H1 (cell line): Measurements from ENCODE around the gene EPS8L1. TPM values are rescaled to one million over a fixed set of nuclear protein-coding genes. Genes with fewer than 3 reads are reported as not detected.

Experiments
- CTCF ChIA-PET: fragments of 300-600 bp; sonication (Branson Sonifier 250); formaldehyde crosslinking; loops from one replicate; lab custom pipeline; 2021; ENCODE audit not compliant: partially characterized antibody; lab: Charles Lee
- POLR2A ChIA-PET: fragments of 300-600 bp; sonication (Branson Sonifier 250); formaldehyde crosslinking; loops from one replicate; lab custom pipeline; 2021; ENCODE audit warnings: inconsistent platforms; ENCODE audit not compliant: partially characterized antibody; lab: Charles Lee
- DNase-seq, 2 experiments: peaks; one replicate each; pipeline versions ENCODE4 v3.0.0 to v3.0.0-alpha.2; 2010 to 2022; ENCODE audit warnings: low spot score in 2 of 2, low read depth in 1 of 2, mixed read lengths in 1 of 2
- FAIRE-seq: peaks from 2 replicates; lab custom pipeline; 2011; peaks lifted over from hg19 to GRCh38; lab: Jason Lieb, UNC
- H2AFZ ChIP-seq: 2 replicates; pipeline ENCODE4 v1.8.1; 2012; ENCODE audit warnings: low read length, inconsistent platforms
- H2AK5ac ChIP-seq: 2 replicates; pipeline ENCODE4 v1.6.1; 2013; ENCODE audit warnings: low read depth, low read length
- H2BK120ac ChIP-seq: replicated peaks from 2 replicates; pipeline ENCODE3; 2013; ENCODE audit warnings: low read depth, low read length, inconsistent platforms
- H2BK12ac ChIP-seq: 2 replicates; pipeline ENCODE4 v1.6.1; 2013; ENCODE audit warnings: low read depth, low read length
- H2BK15ac ChIP-seq: 2 replicates; pipeline ENCODE4 v1.6.1; 2013; ENCODE audit warnings: low read length
- H2BK20ac ChIP-seq: 2 replicates; pipeline ENCODE4 v1.6.1; 2013; ENCODE audit warnings: low read length
- H2BK5ac ChIP-seq: 2 replicates; pipeline ENCODE4 v1.6.1; 2013; ENCODE audit warnings: low read depth, low read length
- H3K14ac ChIP-seq: 2 replicates; pipeline ENCODE4 v1.6.1; 2013; ENCODE audit warnings: inconsistent platforms; ENCODE audit not compliant: insufficient read length
- H3K18ac ChIP-seq: 2 replicates; pipeline ENCODE4 v1.6.1; 2013; ENCODE audit warnings: low read length; ENCODE audit errors: extremely low read depth
- H3K23ac ChIP-seq: 2 replicates; pipeline ENCODE4 v1.6.1; 2013; ENCODE audit warnings: inconsistent platforms; ENCODE audit not compliant: insufficient read length
- H3K23me2 ChIP-seq: 2 replicates; pipeline ENCODE4 v1.6.1; 2013; ENCODE audit warnings: low read depth, low read length
- H3K27ac ChIP-seq: 2 replicates; pipeline ENCODE4 v1.6.1; 2011; ENCODE audit warnings: low read depth, low read length, inconsistent platforms
- H3K27me3 ChIP-seq, 4 experiments: replicated peaks in 1 of 4; 1 replicate in 1 of 4; 2 replicates in 3 of 4; pipeline versions ENCODE4 v1.6.1 to v1.8.1; 2011 to 2013; ENCODE audit warnings: low read length in 3 of 4, mild to moderate bottlenecking in 3 of 4, inconsistent platforms in 2 of 4, mixed read lengths in 2 of 4, moderate library complexity in 1 of 4; ENCODE audit not compliant: control insufficient read depth in 3 of 4, insufficient read depth in 3 of 4; ENCODE audit errors: extremely low read depth in 1 of 4
- H3K36me3 ChIP-seq, 4 experiments: 2 replicates each; pipeline versions ENCODE4 v1.6.1 to v1.8.1; 2011 to 2013; ENCODE audit warnings: mild to moderate bottlenecking in 4 of 4, low read length in 3 of 4, moderate library complexity in 2 of 4, control low read depth in 1 of 4, inconsistent platforms in 1 of 4; ENCODE audit not compliant: insufficient read depth in 4 of 4, control insufficient read depth in 2 of 4
- H3K4ac ChIP-seq: replicated peaks from 2 replicates; pipeline ENCODE3; 2013; ENCODE audit warnings: low read length, low read depth, mixed read lengths, inconsistent platforms; ENCODE audit not compliant: insufficient read length
- H3K4me1 ChIP-seq, 4 experiments: replicated peaks in 1 of 4; 1 replicate in 1 of 4; 2 replicates in 3 of 4; pipeline versions ENCODE4 v1.6.1 to v1.8.1; 2011 to 2013; ENCODE audit warnings: low read length in 3 of 4, inconsistent platforms in 2 of 4, mixed read lengths in 1 of 4; ENCODE audit not compliant: insufficient read depth in 4 of 4, control insufficient read depth in 3 of 4
- H3K4me2 ChIP-seq, 2 experiments: 2 replicates each; pipeline versions ENCODE4 v1.6.1 to v1.8.1; 2011 to 2013; ENCODE audit warnings: low read depth in 2 of 2, low read length in 2 of 2, control low read depth in 1 of 2, inconsistent platforms in 1 of 2, mild to moderate bottlenecking in 1 of 2; ENCODE audit not compliant: insufficient read depth in 1 of 2
- H3K4me3 ChIP-seq, 4 experiments: fragments of 200-600, 300-600 bp in 1 of 4; sonication (generic), shearing (Covaris generic), sonication (Bioruptor Twin) in 1 of 4; 2 replicates each; pipeline versions ENCODE4 v1.5.1 to v1.8.1; 2011 to 2016; ENCODE audit warnings: low read length in 4 of 4, low read depth in 3 of 4, control low read depth in 2 of 4, inconsistent platforms in 2 of 4, mild to moderate bottlenecking in 2 of 4, mixed read lengths in 1 of 4, moderate library complexity in 1 of 4; ENCODE audit not compliant: insufficient read depth in 2 of 4; ENCODE audit errors: extremely low read depth in 1 of 4
- H3K56ac ChIP-seq: replicated peaks from 2 replicates; pipeline ENCODE3; 2013; ENCODE audit warnings: low read depth, mild to moderate bottlenecking, mixed read lengths, low read length, inconsistent platforms; ENCODE audit not compliant: insufficient read length
- H3K79me1 ChIP-seq: 2 replicates; pipeline ENCODE4 v1.6.1; 2013; ENCODE audit warnings: low read depth, low read length, control low read depth
- H3K79me2 ChIP-seq, 2 experiments: 2 replicates each; pipeline versions ENCODE4 v1.6.1 to v1.8.1; 2012 to 2013; ENCODE audit warnings: low read length in 2 of 2, mild to moderate bottlenecking in 2 of 2, inconsistent platforms in 1 of 2; ENCODE audit not compliant: insufficient read depth in 2 of 2, control insufficient read depth in 1 of 2
- H3K9ac ChIP-seq, 4 experiments: replicated peaks in 1 of 4; 1 replicate in 1 of 4; 2 replicates in 3 of 4; pipeline versions ENCODE4 v1.6.1 to v1.8.1; 2011 to 2013; ENCODE audit warnings: low read depth in 3 of 4, low read length in 3 of 4, control low read depth in 2 of 4, mild to moderate bottlenecking in 2 of 4, moderate library complexity in 2 of 4, inconsistent platforms in 1 of 4; ENCODE audit errors: extremely low read depth in 1 of 4
- H3K9me3 ChIP-seq, 2 experiments: 2 replicates each; pipeline versions ENCODE4 v1.6.1 to v1.8.1; 2012 to 2013; ENCODE audit warnings: mild to moderate bottlenecking in 2 of 2, moderate library complexity in 2 of 2, control low read depth in 1 of 2, inconsistent platforms in 1 of 2, low read depth in 1 of 2, low read length in 1 of 2, mixed read lengths in 1 of 2; ENCODE audit not compliant: insufficient read depth in 2 of 2
- H4K20me1 ChIP-seq, 2 experiments: replicated peaks in 1 of 2; 2 replicates each; pipeline versions ENCODE3 to v1.8.1; 2011 to 2013; ENCODE audit warnings: inconsistent platforms in 2 of 2, low read length in 2 of 2, mild to moderate bottlenecking in 1 of 2; ENCODE audit not compliant: insufficient read depth in 2 of 2, control insufficient read depth in 1 of 2
- H4K5ac ChIP-seq: 2 replicates; pipeline ENCODE4 v1.6.1; 2013; ENCODE audit warnings: low read length, low read depth, mixed read lengths, inconsistent platforms; ENCODE audit not compliant: insufficient read length
- H4K8ac ChIP-seq: 2 replicates; pipeline ENCODE4 v1.8.0; 2013; ENCODE audit warnings: mild to moderate bottlenecking, moderate library complexity, low read length, inconsistent platforms; ENCODE audit not compliant: insufficient read depth; ENCODE audit errors: extremely low read depth
- H4K91ac ChIP-seq: replicated peaks from 2 replicates; pipeline ENCODE3; 2013; ENCODE audit warnings: low read length, mixed read lengths, inconsistent platforms; ENCODE audit not compliant: insufficient read length
- ASH2L ChIP-seq: fragments of 200-600, 300-600 bp; sonication (generic); IDR thresholded peaks from one replicate; pipeline ENCODE4 v1.7.1; 2017; ENCODE audit warnings: low read length
- BCL11A ChIP-seq, 2 experiments: IDR thresholded peaks; one replicate each; pipeline ENCODE4 v1.6.1; 2011; ENCODE audit warnings: low read depth in 2 of 2, low read length in 2 of 2, mild to moderate bottlenecking in 2 of 2
- BRCA1 ChIP-seq: IDR thresholded peaks from 2 replicates; pipeline ENCODE4 v1.6.1; 2012; ENCODE audit warnings: low read depth, low read length, improper control_type of control experiment
- CBX5 ChIP-seq: fragments of 300-800, 300-1000 bp; sonication (generic); IDR thresholded peaks from 2 replicates; pipeline ENCODE4 v1.7.1; 2016; ENCODE audit warnings: antibody characterized with exemption, low read length, low read depth
- FOSL1 ChIP-seq: IDR thresholded peaks from 2 replicates; pipeline ENCODE4 v1.6.1; 2011; ENCODE audit warnings: mild to moderate bottlenecking, low read depth, low read length, moderate library complexity; ENCODE audit not compliant: insufficient read depth
- GTF2F1 ChIP-seq: IDR thresholded peaks from 2 replicates; pipeline ENCODE4 v1.6.1; 2012; ENCODE audit warnings: low read depth, low read length, improper control_type of control experiment, borderline replicate concordance
- KDM1A ChIP-seq: fragments of 200-600, 300-600 bp; sonication (generic); IDR thresholded peaks from 2 replicates; pipeline ENCODE4 v1.7.1; 2016; ENCODE audit warnings: mild to moderate bottlenecking, low read length, borderline replicate concordance
- MAFK ChIP-seq: IDR thresholded peaks from 2 replicates; pipeline ENCODE4 v1.6.1; 2012; ENCODE audit warnings: low read depth, mild to moderate bottlenecking, improper control_type of control experiment, low read length
- POLR2AphosphoS5 ChIP-seq: IDR thresholded peaks from 2 replicates; pipeline ENCODE4 v1.6.1; 2011; ENCODE audit warnings: low read depth, low read length
- RFX5 ChIP-seq: IDR thresholded peaks from 2 replicates; pipeline ENCODE4 v1.6.1; 2011; ENCODE audit warnings: low read depth, low read length, improper control_type of control experiment, borderline replicate concordance
- TEAD4 ChIP-seq: IDR thresholded peaks from 2 replicates; pipeline ENCODE4 v1.6.1; 2012; ENCODE audit warnings: low read depth, low read length, inconsistent platforms, mixed read lengths
- YY1 ChIP-seq: IDR thresholded peaks from 2 replicates; pipeline ENCODE4 v1.6.1; 2011; ENCODE audit warnings: low read depth, mild to moderate bottlenecking, low read length
- WGBS, 2 experiments: shearing (Covaris generic) in 1 of 2; methylation state at CpG; one replicate each; pipeline versions ENCODE4 v1.1.6 to v1.1.7; 2013 to 2015; ENCODE audit warnings: low lambda C conversion rate in 2 of 2, mixed read lengths in 2 of 2, inconsistent platforms in 1 of 2, low coverage in 1 of 2, missing lambda C conversion rate in 1 of 2; ENCODE audit not compliant: insufficient replicate concordance in 2 of 2, insufficient coverage in 1 of 2, insufficient read length in 1 of 2; ENCODE audit errors: extremely low coverage in 1 of 2, missing lambda C conversion rate in 1 of 2; 5-methylcytosine and 5-hydroxymethylcytosine counted together
- polyA plus RNA-seq, 7 experiments: library from polyadenylated mRNA; depleted of rRNA in 3 of 7; stranded (reverse) in 5 of 7; unstranded in 2 of 7; fragments of >200 nt in 5 of 7; fragments of 200-250 nt in 2 of 7; gene quantifications; 1 replicate in 5 of 7; 2 replicates in 1 of 7; 4 replicates in 1 of 7; pipeline versions ENCODE4 v1.2.1 to v1.2.3, GENCODE V29; 2011 to 2013; ENCODE audit warnings: missing spikeins in 2 of 7, mixed read lengths in 2 of 7
- total RNA-seq: library from RNA; stranded (reverse); fragmentation: NEBNext Ultra II Directional; extraction: Animal tissue kit (Norgen Biotek cat#: 25700); gene quantifications from 2 replicates; pipeline ENCODE4 v1.2.1, GENCODE V29; 2021

Gene EPS8L1
- total and polyA plus RNA-seq, 2 of the 8 experiments (the other 6 are each of a cell fraction or from before 2014, with no cell fraction given), result 19.8 to 30.2 TPM

DNA sequence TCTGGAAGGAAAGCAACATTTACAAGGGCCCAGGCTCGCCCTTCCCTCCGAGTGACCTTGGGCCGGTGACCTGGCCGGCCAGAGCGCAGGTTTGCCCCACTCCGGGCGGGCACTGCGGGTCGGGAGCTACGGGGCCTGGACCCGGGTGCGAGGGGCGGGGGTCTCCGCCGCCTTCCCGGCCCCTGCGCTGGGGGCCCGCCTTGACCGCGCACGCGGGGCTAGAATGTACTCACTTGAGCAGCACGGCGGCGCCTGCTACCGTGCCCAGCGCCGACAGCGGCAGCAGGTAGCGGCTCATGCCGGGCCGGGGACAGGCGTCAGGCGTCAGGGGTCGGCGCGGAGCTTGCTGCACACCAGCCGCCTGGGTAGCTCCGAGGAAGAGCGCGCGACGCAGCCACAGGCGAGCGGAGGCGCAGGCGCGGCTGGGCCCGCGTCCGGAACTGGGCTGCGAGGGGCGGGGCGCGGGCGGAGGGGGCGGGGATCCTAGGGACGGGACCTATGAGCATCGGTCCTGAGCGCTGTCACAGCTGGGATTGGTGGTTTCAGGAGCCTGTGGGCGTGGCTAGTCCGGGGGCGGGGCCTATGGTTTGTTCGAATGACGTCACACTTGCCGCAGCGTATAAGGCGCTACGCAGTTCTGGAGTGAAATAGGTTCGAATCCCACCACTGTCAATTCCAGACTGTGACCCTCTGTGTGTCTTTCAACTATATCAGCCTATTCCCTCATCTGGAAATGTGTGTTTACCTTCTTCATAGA is 12.8 kb upstream of the EPS8L1 start, which contains the start of gene RDH13:
RDH13 (minus strand) TSS at position 414 of the 757 bp plus-strand sequence; CDS start at position 298, 116 bp downstream.
- Histone ChIP-seq H4K8ac (no peak within 1 kb of the TSS), H4K91ac (no peak within 1 kb of the TSS), H3K79me2 (0 out of 4 replicates have a peak, but pooled peaks cover 0 to 5% of the 10 kb centered on the region in 2 experiments), H2BK12ac (peak within 1 kb of the TSS; percentile 68; the same call in 1 of the 2 replicates), H3K23ac (no peak within 1 kb of the TSS), H4K20me1 (peaks cover 0 to 8% of the 10 kb centered on the region in 2 experiments), H3K27me3 (peaks cover 10 to 35% (median 29%) of the 10 kb centered on the region in 4 experiments), H2BK5ac (no peak within 1 kb of the TSS), H3K9ac (peak within 1 kb of the TSS; percentile 58 to 87 (median 64); a peak in 6 of 7 replicates), H3K79me1 (peaks cover 4% of the 10 kb centered on the region; the same call in 1 of the 2 replicates), H3K36me3 (peaks cover 0 to 9% (median 3%) of the 10 kb centered on the region in 4 experiments; a peak in 5 of 8 replicates), H2BK20ac (no peak within 1 kb of the TSS), H3K4me1 (peaks cover 0 to 4% (median 2%) of the 10 kb centered on the region in 4 experiments; a peak in 4 of 7 replicates), H3K14ac (no peak within 1 kb of the TSS), H3K4me3 (peak within 1 kb of the TSS; percentile 73 to 98 (median 76)), H3K9me3 (no peaks in the 10 kb centered on the region; a peak in 1 of 4 replicates), H3K18ac (no peak within 1 kb of the TSS), H3K27ac (no peak within 1 kb of the TSS), H2BK15ac (no peak within 1 kb of the TSS), H2AK5ac (no peak within 1 kb of the TSS), H2BK120ac (no peak within 1 kb of the TSS), H3K4me2 (peak within 1 kb of the TSS; percentile 77 to 93), H3K4ac (no peak within 1 kb of the TSS), H3K56ac (peak within 1 kb of the TSS; percentile 69), H2AFZ (no peak within 1 kb of the TSS), H3K23me2 (peaks cover 2% of the 10 kb centered on the region; the same call in 1 of the 2 replicates), H4K5ac (no peak within 1 kb of the TSS)
- FAIRE-seq (peak; percentile 68), DNase-seq (peak; percentile 90 to 100)
- POLR2A ChIA-PET, result interaction anchor here (0.6 to 1.6 kb wide), 7 partner anchors 9 to 631 kb away, joined by 3 to 6 read pairs (median 4); partner anchors contain the start of gene EPS8L1
- CTCF ChIA-PET, result interaction anchor here (1.2 to 1.4 kb wide), 2 partner anchors 24 to 182 kb away, joined by 3 to 4 read pairs; no protein-coding TSS in a partner anchor
- 3% methylated on average over 48 of the region's 70 CpGs; no CpG with 5 or more reads in 1 of the 2 experiments for WGBS, 2 experiments
- no peak for TF ChIP-seq YY1
- no peak for TF ChIP-seq KDM1A
- TF ChIP-seq TEAD4, result no peak
- TF ChIP-seq ASH2L, result no peak
- no peak for TF ChIP-seq BRCA1
- TF ChIP-seq POLR2AphosphoS5, result no peak
- TF ChIP-seq CBX5, result no peak
- TF ChIP-seq GTF2F1, result no peak
- TF ChIP-seq BCL11A (IDR thresholded peaks at IDR 0.05; ENCODE audit: low read depth in 2 of 2, low read length in 2 of 2), result no peak
- TF ChIP-seq MAFK, result no peak
- no peak for TF ChIP-seq RFX5
- TF ChIP-seq FOSL1, result no peak
